GM13977 (cell line): ENCODE data around the gene PSKH1.

Experiments used
- DNase-seq: peaks from one replicate; pipeline ENCODE4 v3.0.0; 2012; ENCODE audit warnings: low spot score
- CTCF ChIP-seq: IDR thresholded peaks from 2 replicates; pipeline ENCODE4 v1.5.1; 2012; ENCODE audit warnings: mild to moderate bottlenecking, control low read depth; ENCODE audit not compliant: insufficient read depth; ENCODE audit errors: extremely low read depth, missing control alignments
- in situ Hi-C: fragments of 300-500 bp; cut with MboI; formaldehyde crosslinking; loops from one replicate; pipeline ENCODE4 v1.12.0; 2022; ENCODE audit warnings: low sequenced_read_pairs, low pct_unique_long_range_greater_than_20kb, mixed read lengths, inconsistent platforms; ENCODE audit not compliant: unreplicated experiment

Gene PSKH1

DNA sequence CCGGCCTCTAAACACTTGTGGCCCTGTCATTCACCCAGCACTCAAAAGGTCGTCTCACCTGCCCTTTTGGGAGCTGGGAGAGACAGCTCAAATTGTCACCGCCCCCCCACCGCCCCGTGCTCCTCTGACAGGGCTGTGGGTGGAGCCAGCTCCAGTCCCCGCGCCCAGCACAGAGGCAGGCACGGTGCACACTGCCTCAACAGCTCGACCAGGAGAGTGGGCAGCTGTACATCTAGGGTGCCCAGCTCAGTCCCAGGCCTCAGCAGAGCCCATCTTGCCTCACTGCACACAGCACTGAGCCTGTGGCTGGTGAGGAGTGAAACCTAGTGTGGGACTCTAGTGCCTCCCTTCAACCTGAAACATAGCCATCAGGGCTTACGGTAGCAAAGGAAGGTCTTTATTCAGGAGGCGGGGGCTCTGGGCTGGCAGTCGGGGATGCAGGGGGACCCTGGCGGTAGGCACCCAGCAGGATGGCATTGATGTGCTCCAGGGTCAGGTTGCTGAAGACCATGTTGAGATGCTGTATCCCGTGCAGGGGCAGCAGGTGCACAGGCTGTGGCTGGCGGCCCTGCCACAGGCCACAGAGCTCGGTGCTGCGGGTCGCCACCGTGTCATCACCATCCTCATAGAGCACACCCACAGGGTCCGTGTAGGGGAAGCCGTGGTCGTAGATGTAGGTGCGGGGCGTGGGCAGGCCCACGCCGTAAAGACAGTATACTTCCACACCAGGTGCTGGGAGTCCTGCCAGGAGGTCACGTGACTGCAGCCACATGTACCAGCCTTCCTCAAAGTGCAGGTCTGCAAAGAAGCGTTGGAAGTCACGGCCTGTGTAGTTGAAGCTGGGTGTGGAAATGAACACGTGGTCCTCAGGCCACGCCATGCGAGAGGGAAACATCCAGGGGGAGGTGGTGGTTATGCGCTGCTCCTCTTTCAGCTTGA, 46.7 kb downstream of the PSKH1 start:
- no peak for TF ChIP-seq CTCF
- in situ Hi-C loops: no loop called here
- DNase-seq: no peak

GRCh38 chr16:67940446-67941089, 47.5 kb downstream of the PSKH1 start:
- no peak for DNase-seq
- TF ChIP-seq CTCF: no peak
- in situ Hi-C loops: no loop called here

DNA sequence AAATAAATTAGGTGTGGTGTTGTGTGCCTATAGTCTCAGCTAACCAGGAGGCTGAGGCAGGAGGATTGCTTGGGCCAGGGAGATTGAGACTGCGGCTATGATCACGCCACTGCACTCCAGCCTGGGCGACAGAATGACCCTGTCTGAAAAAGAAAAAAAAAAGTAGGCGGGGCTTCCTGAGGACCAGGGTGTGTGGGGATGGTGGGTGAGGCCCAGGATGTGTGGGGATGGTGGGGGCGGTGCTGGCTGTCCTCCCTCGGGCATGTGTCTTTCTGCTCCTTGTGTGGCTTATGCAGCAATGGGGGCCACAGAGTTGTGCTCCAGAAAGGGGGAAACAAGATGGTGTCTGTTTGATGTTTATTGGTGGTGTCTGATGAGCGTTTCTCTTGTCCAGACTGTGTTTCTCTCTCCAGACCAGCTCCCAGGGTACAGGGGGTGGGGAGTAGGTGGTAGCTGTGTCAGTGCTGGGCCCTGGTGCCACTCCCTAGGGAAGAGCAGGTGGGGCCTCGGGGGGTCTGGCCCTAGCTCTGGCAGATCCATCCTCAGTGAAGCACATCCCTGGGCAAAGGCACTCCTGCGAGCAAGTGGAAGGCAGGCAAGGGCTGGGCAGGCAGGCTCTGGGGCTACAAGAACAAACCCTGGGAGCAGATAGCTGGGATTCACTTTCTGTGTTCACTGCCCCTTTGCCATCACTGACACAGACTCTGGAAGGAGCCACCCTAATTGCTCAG, 48.6 kb downstream of the PSKH1 start:
- in situ Hi-C loops: no loop called here
- TF ChIP-seq CTCF: no peak
- no peak for DNase-seq

GRCh38 chr16:67942200-67942509, 49.1 kb downstream of the PSKH1 start:
- TF ChIP-seq CTCF: peak; percentile 72
- in situ Hi-C loops: no loop called here
- peak; percentile 77 for DNase-seq

- no peak for TF ChIP-seq CTCF
- in situ Hi-C loops: no loop called here
- no peak for DNase-seq
Measured at GRCh38 chr16:67942510-67943255, 49.6 kb downstream of the PSKH1 start.

DNA sequence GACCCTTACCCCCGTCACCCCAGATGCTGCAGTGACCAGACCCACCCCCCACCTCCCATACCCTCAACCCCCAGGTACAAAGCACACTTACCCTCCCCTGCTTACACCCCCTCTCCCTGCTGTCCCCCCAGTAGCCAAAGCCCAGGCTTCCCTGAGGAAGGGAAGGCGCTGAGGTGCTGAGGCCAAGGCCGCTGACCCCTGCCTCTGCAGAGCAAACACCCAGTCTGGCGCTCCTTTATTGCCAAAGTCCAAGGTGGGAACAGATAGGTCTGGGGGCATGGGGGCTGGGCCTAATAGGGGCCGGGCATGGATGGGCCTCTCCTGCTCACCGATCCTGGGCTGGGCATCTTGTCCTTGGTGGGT, 50.2 kb downstream of the PSKH1 start:
- TF ChIP-seq CTCF: no peak
- in situ Hi-C loops: no loop called here
- no peak for DNase-seq
